K562 (cell line): ENCODE results near the gene CLEC4F. TPM values are rescaled to one million over a fixed set of nuclear protein-coding genes. Genes with fewer than 3 reads are reported as not detected.

ENCODE experiments used
- CBX3 ChIP-seq, 2 experiments: IDR thresholded peaks; 1 replicate in 1 of 2; 2 replicates in 1 of 2; pipeline ENCODE4 v1.6.1; 2012; ENCODE audit warnings: inconsistent platforms in 2 of 2, low read length in 2 of 2, borderline replicate concordance in 1 of 2, control low read depth in 1 of 2
- CHD4 ChIP-seq: fragments of 200-600 bp; sonication (generic); IDR thresholded peaks from 3 replicates; pipeline ENCODE4 v1.6.1; 2012; ENCODE audit warnings: low read depth, mild to moderate bottlenecking, mixed read lengths, low read length, inconsistent platforms; ENCODE audit not compliant: insufficient read depth, insufficient replicate concordance, poor library complexity, severe bottlenecking
- DPF2 ChIP-seq: fragments of 450-650 bp; IDR thresholded peaks from 2 replicates; pipeline ENCODE4 v1.6.1; 2016
- EP400 ChIP-seq: fragments of 450-650 bp; IDR thresholded peaks from 2 replicates; pipeline ENCODE4 v1.6.1; 2017; ENCODE audit warnings: antibody characterized with exemption, mild to moderate bottlenecking, moderate library complexity
- ETS1 ChIP-seq: conservative IDR thresholded peaks from 2 replicates; pipeline ENCODE4 v1.6.1; 2011; ENCODE audit warnings: low read depth, mild to moderate bottlenecking, low read length; ENCODE audit not compliant: control insufficient read depth
- EZH2 ChIP-seq: IDR thresholded peaks from 2 replicates; pipeline ENCODE4 v1.6.1; 2012; ENCODE audit warnings: low read depth, mild to moderate bottlenecking, inconsistent platforms, low read length, borderline replicate concordance
- HNRNPL ChIP-seq: fragments of 200-400 bp; formaldehyde crosslinking; IDR thresholded peaks from 2 replicates; pipeline ENCODE4 v1.6.1; 2017; ENCODE audit warnings: low read depth, mild to moderate bottlenecking, low read length
- KDM4B ChIP-seq, 2 experiments: fragments of 450-650 bp in 1 of 2; sonication (generic) in 1 of 2; IDR thresholded peaks; 2 replicates each; pipeline ENCODE4 v1.6.1; 2016 to 2017; ENCODE audit warnings: borderline replicate concordance in 2 of 2, antibody characterized with exemption in 1 of 2, low read depth in 1 of 2, mild to moderate bottlenecking in 1 of 2
- KLF1 ChIP-seq: fragments of 450-650 bp; IDR thresholded peaks from 2 replicates; pipeline ENCODE4 v1.6.1; 2016; ENCODE audit warnings: missing genetic modification characterization, missing compliant biosample characterization
- MBD2 ChIP-seq: sonication (generic); IDR thresholded peaks from 2 replicates; pipeline ENCODE4 v1.6.1; 2016; ENCODE audit warnings: low read depth, borderline replicate concordance
- NELFE ChIP-seq: IDR thresholded peaks from 2 replicates; pipeline ENCODE4 v1.6.1; 2011; ENCODE audit warnings: mild to moderate bottlenecking; ENCODE audit not compliant: insufficient read depth, insufficient read length
- RAD21 ChIP-seq, 2 experiments: fragments of 250-450 bp in 1 of 2; fragments of 450-650 bp in 1 of 2; sonication (Bioruptor Pico) in 1 of 2; formaldehyde crosslinking in 1 of 2; IDR thresholded peaks in 1 of 2; conservative IDR thresholded peaks in 1 of 2; 2 replicates each; pipeline versions ENCODE4 v1.4.0 to v1.8.0; 2020 to 2022; ENCODE audit warnings: mild to moderate bottlenecking in 2 of 2, moderate library complexity in 1 of 2
- RB1 ChIP-seq: fragments of 450-650 bp; IDR thresholded peaks from 2 replicates; pipeline ENCODE4 v1.6.1; 2017; ENCODE audit warnings: low read depth, mild to moderate bottlenecking
- SIN3A ChIP-seq, 2 experiments: fragments of 150-350 bp in 1 of 2; IDR thresholded peaks; 2 replicates each; pipeline ENCODE4 v1.6.1; 2011 to 2016; ENCODE audit warnings: borderline replicate concordance in 2 of 2, low read depth in 2 of 2, low read length in 2 of 2, mild to moderate bottlenecking in 2 of 2, moderate library complexity in 2 of 2; ENCODE audit not compliant: control insufficient read depth in 1 of 2
- SMC3 ChIP-seq: conservative IDR thresholded peaks from 2 replicates; pipeline ENCODE4 v1.6.1; 2011; ENCODE audit warnings: low read depth, low read length, improper control_type of control experiment; ENCODE audit not compliant: insufficient read depth
- SUPT5H ChIP-seq: fragments of 450-650 bp; IDR thresholded peaks from 2 replicates; pipeline ENCODE4 v1.6.1; 2016
- TRIM25 ChIP-seq: fragments of 450-650 bp; IDR thresholded peaks from 2 replicates; pipeline ENCODE4 v1.7.0; 2016; ENCODE audit warnings: borderline replicate concordance
- ZNF644 ChIP-seq: fragments of 200-800 bp; sonication (Bioruptor generic); IDR thresholded peaks from 2 replicates; pipeline ENCODE4 v1.6.1; 2016; ENCODE audit warnings: low read depth, missing genetic modification characterization, missing compliant biosample characterization
- polyA plus RNA-seq, 8 experiments: library from polyadenylated mRNA; depleted of rRNA in 4 of 8; stranded (reverse) in 5 of 8; unstranded in 3 of 8; fragments of >200 nt; fragmentation: Nextera tagmentation in 2 of 8; fragmentation: Illumina TruSeq in 1 of 8; extraction: Ambion mirVana in 2 of 8; extraction: Trizol in 1 of 8; gene quantifications; 2 replicates each; pipeline versions ENCODE4 v1.2.1 to v1.2.3, GENCODE V29; 2011 to 2014; ENCODE audit warnings: inconsistent platforms in 1 of 8, missing spikeins in 1 of 8
- total RNA-seq, 7 experiments: library from RNA; depleted of rRNA in 6 of 7; stranded (reverse); fragments of >200 nt in 6 of 7; fragmentation: Illumina TruSeq in 2 of 7; extraction: Trizol in 2 of 7; gene quantifications; 2 replicates each; pipeline versions ENCODE4 v1.2.1 to v1.2.3, GENCODE V29; 2011 to 2021; ENCODE audit warnings: low replicate concordance in 1 of 7
- TF ChIP-seq, protein P1 (sequence below), 2 experiments: IDR thresholded peaks; 2 replicates each; pipeline ENCODE4 v1.6.1; 2011; ENCODE audit warnings: borderline replicate concordance in 1 of 2, control low read depth in 1 of 2, low read depth in 1 of 2, low read length in 1 of 2, mild to moderate bottlenecking in 1 of 2, mixed read lengths in 1 of 2, moderate library complexity in 1 of 2; ENCODE audit not compliant: insufficient read depth in 1 of 2, insufficient read length in 1 of 2, poor library complexity in 1 of 2, severe bottlenecking in 1 of 2; ENCODE audit errors: extremely low read depth in 1 of 2
- TF ChIP-seq, protein P2 (sequence below), 2 experiments: fragments of 250-450 bp in 1 of 2; fragments of 450-650 bp in 1 of 2; sonication (Bioruptor Pico) in 1 of 2; IDR thresholded peaks; 2 replicates each; pipeline versions ENCODE4 v1.6.1 to v1.8.0; 2016 to 2021; ENCODE audit warnings: mild to moderate bottlenecking in 2 of 2, moderate library complexity in 2 of 2, missing compliant biosample characterization in 1 of 2, missing genetic modification characterization in 1 of 2

The CLEC4F gene
- total and polyA plus RNA-seq, 9 of the 15 experiments (the other 6 are each of a cell fraction or from before 2014, with no cell fraction given) = not detected

DNA sequence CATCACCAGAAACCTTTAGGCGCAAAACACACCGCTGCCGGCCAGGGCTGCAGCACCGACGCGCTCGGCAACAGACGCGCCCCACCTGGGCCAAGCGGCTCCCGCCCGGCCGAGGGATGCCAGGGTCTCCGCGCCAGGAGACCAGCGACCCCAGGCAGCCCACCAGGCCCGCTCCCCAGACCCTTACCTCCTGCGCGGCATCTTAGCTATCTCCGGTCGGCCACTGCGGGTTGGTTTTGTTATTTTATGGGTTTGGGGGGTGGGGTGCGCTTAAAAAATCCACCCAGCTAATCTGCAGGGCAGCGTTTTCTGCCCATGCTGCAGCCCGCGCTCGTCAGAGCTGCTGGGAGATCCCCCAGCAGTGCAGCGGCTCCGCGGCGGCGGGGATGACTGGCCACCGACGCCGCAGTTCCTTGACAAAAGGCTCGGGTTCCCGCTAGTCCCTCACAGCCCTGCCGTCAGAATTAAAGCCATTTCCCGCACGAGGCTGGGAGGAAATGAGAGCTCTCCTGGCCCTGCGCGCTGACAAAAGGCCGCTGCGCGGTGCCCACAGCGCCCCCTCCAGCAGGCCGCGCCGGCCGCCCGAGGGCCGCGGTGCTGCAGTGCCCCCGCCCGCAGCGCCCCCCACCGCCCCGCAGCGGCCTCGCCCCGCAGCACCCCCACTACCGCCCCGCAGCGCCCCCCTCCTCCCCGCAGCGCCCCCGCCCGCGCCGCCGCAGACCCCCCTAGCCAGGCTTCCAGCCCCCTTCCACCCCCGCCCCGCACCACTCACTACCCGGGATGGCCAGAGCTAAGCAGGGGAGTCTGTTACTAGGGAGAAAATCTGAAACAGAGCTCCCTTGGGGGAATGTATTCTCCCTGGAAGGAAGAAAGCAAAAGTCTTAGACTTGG lies 52.5 kb downstream of the CLEC4F start, which contains the start of gene ADD2 (continued):
- peak; percentile 21 to 64; a peak in 3 of 4 replicates for TF ChIP-seq RAD21 (CRISPR knock-in tag; conservative IDR thresholded peaks at IDR 0.05 in 1 of 2, IDR thresholded peaks at IDR 0.05 in 1 of 2)
- TF ChIP-seq, protein P1, sequence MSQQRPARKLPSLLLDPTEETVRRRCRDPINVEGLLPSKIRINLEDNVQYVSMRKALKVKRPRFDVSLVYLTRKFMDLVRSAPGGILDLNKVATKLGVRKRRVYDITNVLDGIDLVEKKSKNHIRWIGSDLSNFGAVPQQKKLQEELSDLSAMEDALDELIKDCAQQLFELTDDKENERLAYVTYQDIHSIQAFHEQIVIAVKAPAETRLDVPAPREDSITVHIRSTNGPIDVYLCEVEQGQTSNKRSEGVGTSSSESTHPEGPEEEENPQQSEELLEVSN (IDR thresholded peaks at IDR 0.05; ENCODE audit: borderline replicate concordance in 1 of 2, extremely low read depth in 1 of 2, insufficient read depth in 1 of 2, insufficient read length in 1 of 2, low read depth in 1 of 2, low read length in 1 of 2, poor library complexity in 1 of 2, severe bottlenecking in 1 of 2) = peak in 1 of 2 experiments; percentile 85
- TF ChIP-seq EP400 = peak; percentile 49; the same call in 1 of the 2 replicates
- TF ChIP-seq KDM4B (IDR thresholded peaks at IDR 0.05; ENCODE audit: borderline replicate concordance in 2 of 2, low read depth in 1 of 2) = no peak
- 0 out of 2 replicates have a peak, but pooled peaks have one; percentile 14 for TF ChIP-seq SMC3
- peak; percentile 74; the same call in 1 of the 2 replicates for TF ChIP-seq RB1
- no peak for TF ChIP-seq KLF1 (tag)
- TF ChIP-seq, protein P2, sequence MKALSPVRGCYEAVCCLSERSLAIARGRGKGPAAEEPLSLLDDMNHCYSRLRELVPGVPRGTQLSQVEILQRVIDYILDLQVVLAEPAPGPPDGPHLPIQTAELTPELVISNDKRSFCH (CRISPR knock-in tag; IDR thresholded peaks at IDR 0.05) = no peak
- TF ChIP-seq, protein P2 (tag; IDR thresholded peaks at IDR 0.05) = no peak
- TF ChIP-seq SIN3A (IDR thresholded peaks at IDR 0.05; ENCODE audit: borderline replicate concordance in 2 of 2, control insufficient read depth in 1 of 2, low read depth in 2 of 2, low read length in 2 of 2) = peak in 1 of 2 experiments; percentile 53; a peak in 1 of 4 replicates
- no peak for TF ChIP-seq ETS1
- peak; percentile 60; the same call in 1 of the 2 replicates for TF ChIP-seq HNRNPL
- no peak for TF ChIP-seq EZH2
- TF ChIP-seq ZNF644 (tag) = no peak
- TF ChIP-seq SUPT5H = peak; percentile 48; the same call in 1 of the 2 replicates
- TF ChIP-seq NELFE = no peak
- no peak for TF ChIP-seq CHD4
- TF ChIP-seq MBD2 = peak; percentile 45; the same call in 1 of the 2 replicates
- TF ChIP-seq CBX3 (IDR thresholded peaks at IDR 0.05; ENCODE audit: borderline replicate concordance in 1 of 2, low read length in 2 of 2) = 0 out of 3 replicates have a peak, but pooled peaks of 1 of the 2 experiments have one; percentile 62
- no peak for TF ChIP-seq TRIM25
- no peak for TF ChIP-seq DPF2
